Measurements from ENCODE around the gene NPSR1. TPM values are rescaled to one million over a fixed set of nuclear protein-coding genes. Genes with fewer than 3 reads are reported as not detected.

Gene NPSR1
- total RNA-seq, 1 donor from 2014 or later, result not detected

DNA sequence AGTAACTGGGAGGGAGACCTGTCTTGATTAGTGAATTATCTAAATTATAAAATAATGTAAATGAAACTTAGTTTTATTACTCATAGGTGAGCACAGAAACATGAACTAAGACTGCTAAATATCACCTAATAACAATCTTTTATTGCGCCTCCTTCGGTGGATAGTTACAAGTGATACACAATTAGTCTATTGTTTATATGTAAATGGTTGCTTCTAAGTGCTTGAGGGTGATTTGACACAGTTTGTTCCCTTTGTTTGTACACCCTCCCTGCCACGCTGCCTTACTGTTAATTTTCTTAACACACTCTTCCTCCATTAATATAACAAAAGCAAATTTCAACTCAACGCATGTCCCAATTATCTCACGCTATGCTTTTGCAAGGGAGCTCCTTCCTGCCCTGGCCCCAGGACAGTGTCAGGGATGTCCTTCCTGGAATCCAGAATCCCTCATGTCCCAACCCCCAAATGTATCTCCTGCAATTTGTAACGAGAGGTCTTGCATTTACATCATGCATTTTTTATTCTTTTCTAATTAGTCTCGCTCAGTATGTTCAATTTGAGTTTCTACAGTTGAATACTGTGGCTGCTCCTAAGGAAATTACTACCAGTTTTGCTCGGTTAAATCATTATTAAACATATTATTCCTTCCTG lies 4.2 kb downstream of the NPSR1 start:
- no peak for TF ChIP-seq CTCF (IDR thresholded peaks at IDR 0.05)
- H3K36me3 ChIP-seq, result no peaks in the 10 kb centered on the region
- H3K9me3 ChIP-seq, result no peaks in the 10 kb centered on the region
- H3K4me1 ChIP-seq, result no peaks in the 10 kb centered on the region
- no peaks in the 10 kb centered on the region for H3K27me3 ChIP-seq
- H3K4me3 ChIP-seq, result no peak overlapping the region
- H3K27ac ChIP-seq, result no peak overlapping the region
- no peak for DNase-seq (ENCODE audit: low spot score in 2 of 2)
- intact Hi-C loops (cut with DNase I), result no loop called here

DNA sequence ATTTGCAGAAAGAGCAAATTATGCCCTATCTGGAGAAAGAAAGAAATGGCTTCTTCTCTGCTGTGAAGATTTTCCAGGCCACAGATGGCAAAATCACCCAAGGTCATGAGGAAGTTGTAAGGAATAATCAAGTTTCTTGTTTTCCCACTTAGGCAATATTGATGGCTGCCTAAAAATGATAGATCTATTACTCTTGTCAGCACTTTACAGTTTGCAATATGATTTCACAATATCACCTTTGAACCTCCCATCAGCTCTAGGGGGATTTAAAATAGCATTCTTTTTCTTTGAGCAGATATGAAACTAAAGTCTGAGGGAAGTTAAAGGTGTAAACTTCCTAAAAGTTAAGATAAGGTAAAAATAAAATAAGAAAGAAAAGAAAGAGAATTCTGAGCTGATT lies 6.7 kb downstream of the NPSR1 start:
- no peak overlapping the region for H3K4me3 ChIP-seq
- DNase-seq (ENCODE audit: low spot score in 2 of 2), result no peak
- TF ChIP-seq CTCF (IDR thresholded peaks at IDR 0.05), result no peak
- H3K36me3 ChIP-seq, result no peaks in the 10 kb centered on the region
- H3K4me1 ChIP-seq, result no peaks in the 10 kb centered on the region
- no peak overlapping the region for H3K27ac ChIP-seq
- intact Hi-C loops (cut with DNase I), result no loop called here
- H3K9me3 ChIP-seq, result no peaks in the 10 kb centered on the region
- no peaks in the 10 kb centered on the region for H3K27me3 ChIP-seq

DNA sequence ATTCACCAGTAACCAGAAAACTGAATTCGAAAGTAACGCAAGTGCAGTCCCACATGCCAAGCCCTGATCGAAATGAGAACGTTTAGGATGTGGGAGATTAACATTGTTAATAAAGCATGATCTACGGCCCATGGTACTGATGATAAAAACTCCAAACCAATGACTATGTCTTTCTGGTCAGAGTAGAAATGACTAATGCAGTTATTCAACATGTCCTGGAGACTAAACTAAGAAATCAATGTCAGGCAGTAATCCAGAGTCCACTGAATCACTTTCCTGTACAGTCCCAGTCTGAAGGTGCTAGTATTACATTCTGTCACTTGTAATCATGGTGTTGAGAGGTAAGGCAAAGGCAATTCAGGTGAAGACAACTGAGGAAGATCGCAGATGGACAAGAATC lies 14.4 kb downstream of the NPSR1 start:
- Histone ChIP-seq H3K27me3 (no peaks in the 10 kb centered on the region), H3K4me3 (no peak overlapping the region), H3K36me3 (no peaks in the 10 kb centered on the region), H3K9me3 (no peaks in the 10 kb centered on the region), H3K4me1 (no peaks in the 10 kb centered on the region), H3K27ac (no peak overlapping the region)
- intact Hi-C loops (cut with DNase I), result no loop called here
- no peak for DNase-seq (ENCODE audit: low spot score in 2 of 2)
- no peak for TF ChIP-seq CTCF (IDR thresholded peaks at IDR 0.05)

GRCh38 chr7:34673066-34673465 lies 15.0 kb downstream of the NPSR1 start:
- H3K4me3 ChIP-seq, result no peak overlapping the region
- no peaks in the 10 kb centered on the region for H3K27me3 ChIP-seq
- no peaks in the 10 kb centered on the region for H3K36me3 ChIP-seq
- H3K9me3 ChIP-seq, result no peaks in the 10 kb centered on the region
- no peak for DNase-seq (ENCODE audit: low spot score in 2 of 2)
- no peak for TF ChIP-seq CTCF (IDR thresholded peaks at IDR 0.05)
- no peak overlapping the region for H3K27ac ChIP-seq
- intact Hi-C loops (cut with DNase I), result no loop called here
- H3K4me1 ChIP-seq, result no peaks in the 10 kb centered on the region

GRCh38 chr7:34675749-34676374 lies 17.8 kb downstream of the NPSR1 start:
- Histone ChIP-seq H3K4me3 (no peak overlapping the region), H3K4me1 (no peaks in the 10 kb centered on the region), H3K27me3 (no peaks in the 10 kb centered on the region), H3K9me3 (no peaks in the 10 kb centered on the region), H3K27ac (no peak overlapping the region), H3K36me3 (no peaks in the 10 kb centered on the region)
- intact Hi-C loops (cut with DNase I), result no loop called here
- DNase-seq (ENCODE audit: low spot score in 2 of 2), result no peak
- TF ChIP-seq CTCF (IDR thresholded peaks at IDR 0.05), result peak in 1 of 3 experiments; percentile 17
